Omental fat pad (tissue), 4 donors: ENCODE results near the gene TCEA3. TPM values are rescaled to one million over a fixed set of nuclear protein-coding genes. Genes with fewer than 3 reads are reported as not detected.
"Not testable (repeated sequence)": the region's sequence is repeated elsewhere in the genome, so short reads cannot be mapped to it uniquely, and the experiment has no call there.

Source experiments
- ATAC-seq: fragments of 150-250 bp; one replicate; pipeline ENCODE4 v1.9.1; 2016; ENCODE audit warnings: mild to moderate bottlenecking, moderate library complexity; ENCODE audit not compliant: low FRiP score
- DNase-seq: peaks from one replicate; pipeline ENCODE4 v3.0.0-alpha.2; 2019; ENCODE audit warnings: low spot score
- total RNA-seq, 4 donors: library from RNA; depleted of rRNA; stranded (reverse); fragments of >200 nt; gene quantifications; one replicate each; pipeline ENCODE4 v1.1.0, GENCODE V29; 2016
- TF ChIP-seq, protein P1 (sequence below), 3 donors: fragments of 450-650 bp; IDR thresholded peaks; one replicate each; pipeline ENCODE4 v1.5.1; 2016 to 2017; ENCODE audit warnings: antibody characterized with exemption in 3 of 3, mild to moderate bottlenecking in 3 of 3, moderate library complexity in 2 of 3

Gene TCEA3
- total RNA-seq, 4 donors from 2014 or later = 5.0 to 13.2 (median 7.5) TPM

DNA sequence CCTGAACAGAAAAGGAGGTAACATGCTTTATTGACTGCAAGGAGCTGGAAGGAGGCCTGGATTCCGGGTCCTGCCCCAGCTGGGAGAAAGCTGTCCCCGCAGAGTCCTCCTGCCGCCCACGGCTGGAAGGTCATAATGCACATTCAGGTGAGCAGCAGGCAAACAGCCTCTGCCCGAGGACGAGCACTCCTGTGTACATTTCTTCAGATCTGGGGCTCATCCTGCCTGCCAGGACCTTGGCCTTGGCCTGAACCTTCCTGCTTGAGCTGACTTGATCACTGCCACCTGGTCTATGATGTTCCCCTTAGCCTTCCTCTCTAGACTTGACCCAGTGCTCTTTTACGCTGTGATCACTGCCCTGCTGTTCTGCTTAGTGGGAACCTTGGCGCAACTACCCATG, 37.1 kb downstream of the TCEA3 start:
- DNase-seq (no peak), ATAC-seq (no peak)
- TF ChIP-seq, protein P1, sequence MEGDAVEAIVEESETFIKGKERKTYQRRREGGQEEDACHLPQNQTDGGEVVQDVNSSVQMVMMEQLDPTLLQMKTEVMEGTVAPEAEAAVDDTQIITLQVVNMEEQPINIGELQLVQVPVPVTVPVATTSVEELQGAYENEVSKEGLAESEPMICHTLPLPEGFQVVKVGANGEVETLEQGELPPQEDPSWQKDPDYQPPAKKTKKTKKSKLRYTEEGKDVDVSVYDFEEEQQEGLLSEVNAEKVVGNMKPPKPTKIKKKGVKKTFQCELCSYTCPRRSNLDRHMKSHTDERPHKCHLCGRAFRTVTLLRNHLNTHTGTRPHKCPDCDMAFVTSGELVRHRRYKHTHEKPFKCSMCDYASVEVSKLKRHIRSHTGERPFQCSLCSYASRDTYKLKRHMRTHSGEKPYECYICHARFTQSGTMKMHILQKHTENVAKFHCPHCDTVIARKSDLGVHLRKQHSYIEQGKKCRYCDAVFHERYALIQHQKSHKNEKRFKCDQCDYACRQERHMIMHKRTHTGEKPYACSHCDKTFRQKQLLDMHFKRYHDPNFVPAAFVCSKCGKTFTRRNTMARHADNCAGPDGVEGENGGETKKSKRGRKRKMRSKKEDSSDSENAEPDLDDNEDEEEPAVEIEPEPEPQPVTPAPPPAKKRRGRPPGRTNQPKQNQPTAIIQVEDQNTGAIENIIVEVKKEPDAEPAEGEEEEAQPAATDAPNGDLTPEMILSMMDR (IDR thresholded peaks at IDR 0.05) = no peak

DNA sequence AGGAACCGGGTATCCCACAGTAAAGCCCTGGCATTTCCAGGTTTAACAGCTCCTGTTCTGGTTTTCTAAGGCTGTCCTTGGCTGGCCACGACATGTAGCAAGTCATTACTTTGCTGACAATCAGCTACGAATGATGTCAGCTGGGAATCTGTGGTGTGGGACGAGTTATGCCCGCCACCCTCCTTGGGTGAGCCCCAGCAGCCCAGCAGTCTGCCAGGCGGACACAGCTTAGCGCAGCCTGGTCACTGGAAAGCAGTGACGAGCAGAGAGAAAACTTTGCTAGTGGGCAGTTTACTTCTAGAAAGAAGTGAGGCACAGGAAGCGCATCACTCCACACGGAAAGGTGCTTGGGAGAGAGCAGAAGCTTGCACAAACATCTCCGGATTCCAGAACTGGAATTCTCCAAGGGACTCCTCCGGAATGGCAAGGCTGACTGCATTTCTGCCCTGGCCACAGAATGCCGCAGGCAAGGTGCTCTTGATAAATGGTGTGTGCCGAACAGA, 39.4 kb downstream of the TCEA3 start:
- ATAC-seq (no peak), DNase-seq (no peak)
- TF ChIP-seq, protein P1 (IDR thresholded peaks at IDR 0.05) = no peak

GRCh38 chr1:23384312-23385058, 40.1 kb downstream of the TCEA3 start:
- ATAC-seq (no peak), DNase-seq (no peak)
- TF ChIP-seq, protein P1 (IDR thresholded peaks at IDR 0.05) = no peak

DNA sequence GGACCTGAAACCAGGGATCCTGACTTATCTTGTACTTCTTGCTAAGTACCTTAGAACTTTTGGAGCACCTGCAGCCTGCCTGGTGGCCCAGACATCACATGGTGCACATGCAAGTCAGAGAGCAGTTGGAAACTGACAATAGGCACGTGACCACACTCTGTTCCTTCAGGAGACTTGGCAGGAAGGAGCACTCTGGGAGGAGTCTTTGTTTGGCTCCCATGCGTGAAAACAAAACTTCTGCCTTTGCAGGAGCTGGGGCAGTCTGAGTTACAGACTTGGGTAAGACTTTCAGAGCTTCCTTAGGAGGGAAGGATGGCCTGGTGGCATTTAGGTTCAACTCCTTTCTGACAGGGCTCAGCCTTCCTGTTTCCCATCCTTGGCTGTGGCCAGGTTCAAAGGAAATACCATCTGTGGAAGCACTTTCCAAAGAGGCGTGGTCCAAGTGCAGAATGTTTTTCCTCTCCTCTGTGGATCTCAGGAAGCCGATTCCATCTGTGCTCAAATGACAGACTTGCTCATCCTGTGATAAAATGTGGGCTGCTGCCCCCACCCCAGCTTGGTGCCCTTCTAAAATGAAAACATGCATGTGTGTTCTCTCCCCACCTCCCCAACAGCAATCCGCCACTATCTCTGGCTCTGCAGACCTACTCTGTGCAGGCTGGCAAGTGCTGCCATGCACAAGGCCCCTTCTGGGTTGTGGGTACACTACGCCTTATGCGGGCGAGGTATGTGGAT, 40.8 kb downstream of the TCEA3 start:
- no peak for DNase-seq
- ATAC-seq = no peak
- TF ChIP-seq, protein P1 (IDR thresholded peaks at IDR 0.05) = no peak

DNA sequence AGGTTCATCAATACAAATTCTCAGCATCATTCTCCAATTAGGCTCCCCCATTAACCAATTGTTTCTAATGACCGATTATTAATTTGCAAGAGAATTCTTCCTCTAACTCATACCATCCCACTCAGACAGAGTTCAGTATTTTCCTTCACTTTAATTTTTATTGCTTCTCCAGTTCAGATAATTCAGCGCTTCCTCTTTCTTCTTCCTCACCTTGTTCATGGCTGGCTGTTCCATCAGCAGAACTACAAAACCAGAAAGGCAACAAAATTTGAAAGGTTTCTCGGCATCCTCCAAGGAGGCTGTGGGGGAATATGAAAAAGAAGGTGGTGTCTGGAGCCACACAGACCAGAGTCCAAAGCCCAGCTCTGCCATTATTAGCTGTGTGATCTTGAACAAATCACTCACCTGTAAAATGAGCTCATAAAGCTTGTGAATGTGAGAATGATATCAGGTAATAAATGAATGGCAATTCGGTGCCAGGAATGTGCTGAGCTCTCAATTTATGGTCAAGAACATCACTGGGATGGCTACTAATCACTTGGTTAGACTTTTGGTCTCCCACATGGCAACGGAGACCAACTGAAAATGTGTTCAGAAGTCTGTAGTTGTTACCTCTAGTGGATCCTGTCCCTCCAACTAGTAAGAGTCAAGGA, 43.2 kb downstream of the TCEA3 start:
- ATAC-seq (no peak), DNase-seq (no peak)
- TF ChIP-seq, protein P1 (IDR thresholded peaks at IDR 0.05) = no peak

- TF ChIP-seq, protein P1 (IDR thresholded peaks at IDR 0.05) = no peak
- DNase-seq (no peak), ATAC-seq (no peak)
These were observed 43.8 kb downstream of the TCEA3 start for GRCh38 chr1:23380719-23381118.

DNA sequence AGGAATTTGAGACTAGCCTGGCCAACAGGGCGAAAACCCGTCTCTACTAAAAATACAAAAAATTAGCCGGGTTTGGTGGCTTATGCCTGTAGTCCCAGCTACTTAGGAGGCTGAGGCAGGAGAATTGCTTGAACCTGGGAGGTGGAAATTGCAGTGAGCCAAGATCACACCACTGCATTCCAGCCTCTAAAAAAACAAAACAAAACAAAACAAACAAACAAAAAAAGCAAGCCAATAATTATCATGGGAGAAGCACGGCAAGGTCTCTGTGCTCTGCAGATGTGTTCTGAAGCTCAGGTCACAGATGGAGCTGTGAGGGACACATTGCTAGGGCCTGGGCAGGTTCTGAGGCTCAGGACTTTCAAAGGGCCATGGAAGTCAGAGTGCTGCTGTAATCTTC, 44.3 kb downstream of the TCEA3 start:
- not testable (repeated sequence) for ATAC-seq, DNase-seq
